Prostate gland (tissue), 2 donors: ENCODE results near the gene ETV4. TPM values are rescaled to one million over a fixed set of nuclear protein-coding genes. Genes with fewer than 3 reads are reported as not detected.

ENCODE experiments used
- DNase-seq: peaks from one replicate; pipeline ENCODE4 v3.0.0-alpha.2; 2019; ENCODE audit warnings: low spot score
- H3K27ac ChIP-seq, 2 donors: fragments of 200-600 bp; sonication (generic); 2 replicates each; pipeline ENCODE4 v1.5.1; 2017 to 2019
- H3K27me3 ChIP-seq: fragments of 200-600 bp; sonication (generic); replicated peaks from 2 replicates; pipeline ENCODE4 v1.5.1; 2019; ENCODE audit not compliant: insufficient read depth
- H3K36me3 ChIP-seq, 2 donors: fragments of 200-600 bp; sonication (generic); 1 replicate in 1 of 2; 2 replicates in 1 of 2; pipeline versions ENCODE4 v1.5.1 to v1.8.1; 2017 to 2019
- H3K4me1 ChIP-seq: fragments of 200-600 bp; sonication (generic); replicated peaks from 2 replicates; pipeline ENCODE4 v1.5.1; 2019
- H3K4me3 ChIP-seq, 2 donors: fragments of 200-600 bp; sonication (generic); 2 replicates each; pipeline ENCODE4 v1.5.1; 2017 to 2019
- H3K9me3 ChIP-seq: fragments of 200-600 bp; sonication (generic); 2 replicates; pipeline ENCODE4 v1.5.1; 2017
- POLR2A ChIP-seq: fragments of 450-650 bp; IDR thresholded peaks from one replicate; pipeline ENCODE4 v1.6.1; 2016; ENCODE audit warnings: antibody characterized with exemption, mild to moderate bottlenecking
- POLR2AphosphoS5 ChIP-seq: sonication (generic); formaldehyde crosslinking; IDR thresholded peaks from one replicate; pipeline ENCODE4 v1.6.1; 2017; ENCODE audit warnings: antibody characterized with exemption
- WGBS: methylation state at CpG from one replicate; pipeline ENCODE4 v1.1.5; 2018; 5-methylcytosine and 5-hydroxymethylcytosine counted together
- intact Hi-C: fragments of 100-400 bp; cut with DNase I; formaldehyde crosslinking; loops from one replicate; pipeline ENCODE4 v1.14.2; 2022
- total RNA-seq, 2 donors: library from RNA; depleted of rRNA; stranded (reverse); fragments of >200 nt; gene quantifications; one replicate each; pipeline ENCODE4 v1.1.0, GENCODE V29; 2016
- TF ChIP-seq, protein P1 (sequence below), 4 experiments: fragments of 200-600 bp in 2 of 4; fragments of 450-650 bp in 2 of 4; sonication (generic) in 2 of 4; IDR thresholded peaks; 1 replicate in 3 of 4; 2 replicates in 1 of 4; pipeline ENCODE4 v1.5.1; 2016 to 2019; ENCODE audit warnings: antibody characterized with exemption in 4 of 4, mild to moderate bottlenecking in 2 of 4, moderate library complexity in 2 of 4

The ETV4 gene
- total RNA-seq, 2 donors from 2014 or later, result 2.9 to 4.0 TPM

DNA sequence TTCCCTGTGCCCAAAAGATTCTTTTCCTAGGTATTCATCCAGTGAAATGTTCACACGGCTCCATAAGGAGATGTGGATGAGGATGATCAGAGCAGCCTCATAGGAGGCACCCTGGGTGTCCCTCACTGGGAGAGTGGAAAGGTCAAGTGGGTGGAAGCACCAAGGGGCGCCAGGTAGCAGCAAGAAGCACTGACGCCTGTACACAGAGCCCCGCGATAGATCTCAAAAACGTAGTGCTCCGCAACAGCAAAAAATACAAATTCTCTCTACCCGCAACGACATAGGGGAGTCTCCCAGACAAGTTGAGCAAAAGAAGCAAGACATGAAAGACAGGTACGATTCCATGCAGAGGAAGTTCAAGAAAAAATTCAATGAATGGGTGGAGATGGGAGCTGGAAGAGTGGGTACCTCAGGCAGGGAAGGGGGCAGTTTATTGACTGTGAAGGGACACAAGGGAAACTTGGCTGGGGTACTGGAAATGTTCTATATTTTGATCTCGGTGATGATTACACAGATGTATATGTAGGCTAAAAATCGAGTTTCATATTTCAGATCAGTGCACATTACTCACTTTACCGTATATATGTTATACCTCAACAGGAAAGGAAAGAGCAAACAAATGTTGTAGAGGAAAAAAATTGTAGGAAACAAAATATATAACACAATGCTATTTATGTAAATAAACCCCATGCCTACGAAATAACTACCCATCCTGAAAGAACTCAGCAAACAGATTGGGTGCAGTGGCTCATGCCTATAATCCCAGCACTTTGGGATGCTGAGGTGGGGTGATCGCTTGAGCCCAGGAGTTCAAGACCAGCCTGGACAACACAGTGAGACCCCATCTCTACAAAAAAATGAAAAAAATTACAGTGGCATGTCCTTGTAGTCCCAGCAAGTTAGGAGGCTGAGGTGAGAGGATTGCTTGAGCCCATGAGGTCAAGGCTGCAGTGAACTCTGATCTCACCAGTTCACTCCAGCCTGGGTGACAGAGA lies 17.8 kb upstream of the ETV4 start:
- H3K27me3 ChIP-seq, result no peaks in the 10 kb centered on the region
- H3K9me3 ChIP-seq, result no peaks in the 10 kb centered on the region
- no peaks in the 10 kb centered on the region for H3K4me1 ChIP-seq
- no peak for DNase-seq
- 71% methylated on average over 15 of the region's 15 CpGs for WGBS
- H3K27ac ChIP-seq, result no peak overlapping the region
- TF ChIP-seq, protein P1, sequence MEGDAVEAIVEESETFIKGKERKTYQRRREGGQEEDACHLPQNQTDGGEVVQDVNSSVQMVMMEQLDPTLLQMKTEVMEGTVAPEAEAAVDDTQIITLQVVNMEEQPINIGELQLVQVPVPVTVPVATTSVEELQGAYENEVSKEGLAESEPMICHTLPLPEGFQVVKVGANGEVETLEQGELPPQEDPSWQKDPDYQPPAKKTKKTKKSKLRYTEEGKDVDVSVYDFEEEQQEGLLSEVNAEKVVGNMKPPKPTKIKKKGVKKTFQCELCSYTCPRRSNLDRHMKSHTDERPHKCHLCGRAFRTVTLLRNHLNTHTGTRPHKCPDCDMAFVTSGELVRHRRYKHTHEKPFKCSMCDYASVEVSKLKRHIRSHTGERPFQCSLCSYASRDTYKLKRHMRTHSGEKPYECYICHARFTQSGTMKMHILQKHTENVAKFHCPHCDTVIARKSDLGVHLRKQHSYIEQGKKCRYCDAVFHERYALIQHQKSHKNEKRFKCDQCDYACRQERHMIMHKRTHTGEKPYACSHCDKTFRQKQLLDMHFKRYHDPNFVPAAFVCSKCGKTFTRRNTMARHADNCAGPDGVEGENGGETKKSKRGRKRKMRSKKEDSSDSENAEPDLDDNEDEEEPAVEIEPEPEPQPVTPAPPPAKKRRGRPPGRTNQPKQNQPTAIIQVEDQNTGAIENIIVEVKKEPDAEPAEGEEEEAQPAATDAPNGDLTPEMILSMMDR (IDR thresholded peaks at IDR 0.05), result no peak
- no peak for TF ChIP-seq POLR2A
- TF ChIP-seq POLR2AphosphoS5, result no peak
- H3K4me3 ChIP-seq, result no peak overlapping the region
- no peaks in the 10 kb centered on the region for H3K36me3 ChIP-seq
- intact Hi-C loops, result no loop called here

DNA sequence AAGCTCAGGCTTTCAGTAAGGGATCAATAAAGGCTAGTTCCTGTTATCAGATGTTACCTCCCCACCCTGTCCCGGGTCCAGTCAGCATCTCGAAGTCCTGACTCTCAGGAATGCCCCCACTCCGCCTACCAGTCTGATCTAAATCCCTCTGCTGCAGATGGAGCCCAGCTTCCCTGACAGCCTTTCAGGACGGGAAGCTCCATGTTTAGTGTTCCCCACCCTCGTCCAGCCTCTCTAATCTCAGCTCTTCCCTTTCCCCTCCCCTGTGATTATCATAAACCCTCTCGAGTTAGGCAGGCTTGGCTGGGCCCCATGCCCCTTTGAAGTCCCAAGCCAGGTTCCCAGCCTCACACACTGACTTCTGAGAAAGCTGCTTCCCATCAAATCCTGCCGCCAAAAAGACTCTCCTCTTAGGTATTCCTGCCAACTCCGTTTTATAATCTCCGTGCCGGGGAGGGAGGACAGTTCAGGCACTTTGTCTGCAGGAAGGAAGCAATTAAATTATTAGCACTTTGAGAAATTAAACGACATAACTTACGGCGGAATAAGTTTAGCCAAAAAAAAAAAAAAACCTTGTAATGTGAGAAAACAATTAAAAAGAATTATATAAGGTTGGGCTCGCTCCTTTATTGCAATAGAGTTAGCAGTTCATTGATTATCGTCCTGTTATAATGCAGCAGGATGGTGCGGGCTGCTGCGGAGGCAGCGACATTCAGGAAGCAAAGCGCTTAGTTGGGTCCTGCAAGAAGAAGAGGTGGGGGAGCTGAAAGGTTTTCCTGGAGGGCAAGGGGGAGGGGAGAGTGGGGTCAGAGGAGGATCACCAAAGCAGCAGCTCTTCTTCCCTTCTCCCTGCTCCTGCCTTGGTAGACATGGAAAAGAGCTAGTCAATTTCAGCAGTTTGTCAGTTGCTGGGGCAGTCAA lies 16.8 kb upstream of the ETV4 start:
- TF ChIP-seq, protein P1 (IDR thresholded peaks at IDR 0.05), result no peak
- no peak for TF ChIP-seq POLR2AphosphoS5
- no peak for TF ChIP-seq POLR2A
- Histone ChIP-seq H3K4me1 (no peaks in the 10 kb centered on the region), H3K27ac (no peak overlapping the region), H3K9me3 (no peaks in the 10 kb centered on the region), H3K36me3 (no peaks in the 10 kb centered on the region), H3K4me3 (no peak overlapping the region), H3K27me3 (no peaks in the 10 kb centered on the region)
- intact Hi-C loops, result no loop called here
- DNase-seq, result no peak
- WGBS, result 5% methylated on average over 19 of the region's 19 CpGs

DNA sequence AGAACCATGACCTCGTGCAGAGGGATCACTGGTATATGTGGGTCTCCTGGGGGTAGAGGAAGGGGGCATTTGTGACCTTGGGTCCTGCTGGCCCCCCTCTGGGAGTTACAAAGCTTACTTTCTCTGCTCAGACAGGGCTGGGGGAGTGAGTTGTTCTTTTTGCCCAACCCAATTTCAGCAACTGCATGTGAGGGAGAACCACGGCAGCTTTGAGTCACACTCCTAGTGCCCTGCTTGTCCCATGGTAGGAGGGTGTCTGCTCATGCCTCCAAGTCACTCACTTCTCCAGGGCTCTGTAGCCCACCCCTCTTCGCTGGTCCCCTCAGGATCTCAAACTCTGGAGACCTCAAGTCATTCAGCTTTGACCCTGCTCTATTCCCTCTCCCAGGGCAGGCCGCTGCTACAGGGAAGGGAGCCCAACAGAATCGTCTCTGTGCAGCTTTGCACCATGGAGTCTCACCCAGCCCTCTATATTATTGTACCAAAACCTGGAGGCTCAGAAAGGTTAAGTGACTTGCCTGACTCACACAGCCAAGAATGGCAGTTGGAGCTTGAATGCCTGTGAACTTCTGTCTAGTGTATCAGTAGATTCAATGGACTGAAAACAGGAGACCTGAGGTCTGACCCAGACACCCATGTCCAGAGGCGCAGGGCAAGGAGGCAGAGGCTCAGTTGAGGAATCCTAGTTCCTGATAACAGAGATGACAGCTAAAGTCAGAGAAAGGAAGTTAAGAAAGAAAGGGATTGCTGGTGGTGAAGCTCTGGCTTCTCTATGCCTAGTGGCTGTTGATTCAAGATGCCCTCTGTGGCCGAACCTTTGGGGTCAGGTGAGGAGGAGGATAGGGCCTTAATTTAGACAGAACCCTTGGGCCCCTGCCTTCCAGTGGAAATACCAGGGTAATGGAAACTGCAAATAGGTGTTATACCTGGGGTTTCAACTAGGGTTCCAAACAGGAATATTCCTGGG lies 14.6 kb upstream of the ETV4 start:
- intact Hi-C loops, result no loop called here
- TF ChIP-seq, protein P1 (IDR thresholded peaks at IDR 0.05), result no peak
- TF ChIP-seq POLR2AphosphoS5, result no peak
- no peak for TF ChIP-seq POLR2A
- no peaks in the 10 kb centered on the region for H3K4me1 ChIP-seq
- no peaks in the 10 kb centered on the region for H3K27me3 ChIP-seq
- no peak overlapping the region for H3K4me3 ChIP-seq
- 96% methylated on average over 7 of the region's 7 CpGs for WGBS
- H3K27ac ChIP-seq, result no peak overlapping the region
- DNase-seq, result no peak
- no peaks in the 10 kb centered on the region for H3K36me3 ChIP-seq
- no peaks in the 10 kb centered on the region for H3K9me3 ChIP-seq

DNA sequence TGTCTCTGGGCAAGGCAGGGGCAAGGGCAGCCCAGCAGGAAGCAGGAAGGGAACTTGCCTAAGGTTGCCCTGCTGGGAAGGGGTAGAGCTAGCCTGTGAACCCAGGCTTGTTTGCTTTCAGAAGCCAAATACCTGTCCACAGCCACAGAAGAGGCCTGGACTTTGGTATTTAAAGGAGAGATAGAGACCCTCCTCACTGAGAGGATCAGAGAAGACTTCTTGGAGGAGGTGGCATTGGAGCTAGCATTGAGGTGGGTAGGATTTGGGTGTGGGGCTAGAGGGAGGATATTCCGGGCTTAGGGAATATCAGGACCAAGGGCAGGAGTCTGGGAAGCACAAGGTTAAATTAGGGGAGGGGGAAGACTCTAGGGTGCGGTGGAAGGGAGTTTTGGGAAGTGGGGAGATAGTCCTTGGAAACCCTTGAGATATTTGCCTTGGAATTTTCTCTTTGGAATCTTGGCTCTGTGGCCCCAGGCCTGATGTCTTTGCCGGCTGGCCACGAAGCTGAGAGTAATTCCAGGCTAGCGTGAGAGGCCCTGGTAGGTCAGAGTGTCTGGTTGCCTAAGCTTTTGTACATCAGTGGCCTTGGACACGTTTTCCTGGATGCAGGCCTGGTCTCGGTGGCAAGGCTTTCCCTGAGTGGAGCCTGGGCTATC lies 13.1 kb upstream of the ETV4 start:
- TF ChIP-seq, protein P1 (IDR thresholded peaks at IDR 0.05), result no peak
- TF ChIP-seq POLR2A, result no peak
- no peak for TF ChIP-seq POLR2AphosphoS5
- no peaks in the 10 kb centered on the region for H3K9me3 ChIP-seq
- intact Hi-C loops, result no loop called here
- H3K36me3 ChIP-seq, result no peaks in the 10 kb centered on the region
- WGBS, result 95% methylated on average over 7 of the region's 7 CpGs
- no peaks in the 10 kb centered on the region for H3K4me1 ChIP-seq
- H3K4me3 ChIP-seq, result no peak overlapping the region
- H3K27ac ChIP-seq, result no peak overlapping the region
- no peak for DNase-seq
- H3K27me3 ChIP-seq, result no peaks in the 10 kb centered on the region
